Testis (tissue), 3 donors: ENCODE data around the gene SRPK1. TPM values are rescaled to one million over a fixed set of nuclear protein-coding genes. Genes with fewer than 3 reads are reported as not detected.

Experiments used
- DNase-seq: peaks from one replicate; pipeline ENCODE4 v3.0.0-alpha.2; 2019
- H3K27ac ChIP-seq, 2 donors: fragments of 200-600 bp; sonication (generic); one replicate each; pipeline ENCODE4 v1.5.1; 2019
- H3K27me3 ChIP-seq: fragments of 200-600 bp; sonication (generic); one replicate; pipeline ENCODE4 v1.5.1; 2019
- H3K36me3 ChIP-seq: fragments of 200-600 bp; sonication (generic); one replicate; pipeline ENCODE4 v1.5.1; 2017; ENCODE audit warnings: low read depth; ENCODE audit errors: missing control alignments
- H3K4me1 ChIP-seq: fragments of 200-600 bp; sonication (generic); one replicate; pipeline ENCODE4 v1.5.1; 2019
- H3K4me3 ChIP-seq, 2 donors: fragments of 200-600 bp; sonication (generic); one replicate each; pipeline ENCODE4 v1.5.1; 2017 to 2019
- H3K9me3 ChIP-seq: fragments of 200-600 bp; sonication (generic); one replicate; pipeline ENCODE4 v1.5.1; 2017
- CTCF ChIP-seq, 3 experiments: fragments of 450-650 bp in 2 of 3; fragments of 200-600 bp in 1 of 3; sonication (generic) in 1 of 3; IDR thresholded peaks; one replicate each; pipeline ENCODE4 v1.5.1; 2016 to 2019; ENCODE audit warnings: antibody characterized with exemption in 3 of 3, mild to moderate bottlenecking in 2 of 3, moderate library complexity in 1 of 3
- POLR2A ChIP-seq: fragments of 450-650 bp; IDR thresholded peaks from one replicate; pipeline ENCODE4 v1.6.1; 2017; ENCODE audit warnings: antibody characterized with exemption, mild to moderate bottlenecking, moderate library complexity
- WGBS, 2 donors: methylation state at CpG; one replicate each; pipeline ENCODE4 v1.1.5; 2018; 5-methylcytosine and 5-hydroxymethylcytosine counted together
- intact Hi-C: fragments of 100-400 bp; cut with DNase I; formaldehyde crosslinking; loops from one replicate; pipeline ENCODE4 v1.15.1; 2023; ENCODE audit warnings: low total_unique reads
- polyA plus RNA-seq: library from polyadenylated mRNA; stranded (reverse); fragments of 350-450 nt; fragmentation: Illumina TruSeq; extraction: RNeasy Lipid Tissue Mini Kit (QIAGEN cat#74804); gene quantifications from one replicate; pipeline ENCODE4 v1.2.3, GENCODE V29; 2014; ENCODE audit warnings: low read depth, low replicate concordance; ENCODE audit not compliant: insufficient read depth
- total RNA-seq, 2 donors: library from RNA; depleted of rRNA; stranded (reverse); fragments of >200 nt; gene quantifications; one replicate each; pipeline ENCODE4 v1.2.3, GENCODE V29; 2016

SRPK1 gene
- total and polyA plus RNA-seq, 3 donors from 2014 or later = 77.3 to 86.3 (median 84.6) TPM

DNA sequence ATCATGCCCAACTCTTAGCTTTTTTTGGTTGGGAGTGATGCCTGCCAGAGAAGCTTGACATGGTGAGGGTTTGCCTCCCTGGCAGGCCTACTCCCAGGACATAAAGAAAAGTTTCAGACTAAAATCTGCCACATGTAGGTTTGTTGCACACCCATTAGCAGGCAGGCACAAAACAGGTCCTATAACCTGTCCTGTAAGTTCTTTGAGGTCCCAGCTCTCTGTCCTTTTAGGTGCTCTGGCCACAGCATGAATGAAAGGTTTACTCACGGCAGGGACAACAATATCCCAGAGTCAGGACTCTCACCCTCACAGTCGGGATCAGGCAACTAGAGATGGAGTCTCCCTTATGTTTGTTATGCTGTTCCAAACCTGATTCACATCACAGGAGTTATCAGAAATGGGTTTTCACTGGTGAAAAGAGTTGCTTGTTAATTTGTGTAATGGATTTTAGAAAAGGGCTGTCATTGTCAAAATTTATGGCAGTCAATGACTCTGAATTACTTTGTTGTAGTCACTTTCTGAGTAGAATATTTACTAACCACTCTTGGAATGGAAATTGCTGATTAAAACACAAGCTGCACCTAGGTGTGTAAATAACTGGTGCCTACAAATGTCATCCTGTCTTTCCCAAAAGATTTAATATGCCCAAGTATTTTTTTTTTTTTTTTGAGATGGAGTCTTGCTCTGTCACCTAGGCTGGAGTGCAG is 5.8 kb upstream of the SRPK1 start:
- Histone ChIP-seq H3K36me3 (no peaks in the 10 kb centered on the region), H3K27ac (no peak overlapping the region), H3K4me1 (no peaks in the 10 kb centered on the region), H3K4me3 (no peak overlapping the region), H3K27me3 (no peaks in the 10 kb centered on the region), H3K9me3 (no peaks in the 10 kb centered on the region)
- WGBS, 2 donors = 75 to 88% methylated on average over 2 of the region's 2 CpGs
- intact Hi-C loops = no loop called here
- no peak for TF ChIP-seq CTCF (IDR thresholded peaks at IDR 0.05)
- no peak for TF ChIP-seq POLR2A
- no peak for DNase-seq

GRCh38 chr6:35925961-35926360 is 5.1 kb upstream of the SRPK1 start:
- no peaks in the 10 kb centered on the region for H3K4me1 ChIP-seq
- no peaks in the 10 kb centered on the region for H3K36me3 ChIP-seq
- intact Hi-C loops = no loop called here
- no peak for DNase-seq
- H3K4me3 ChIP-seq = no peak overlapping the region
- H3K27me3 ChIP-seq = no peaks in the 10 kb centered on the region
- TF ChIP-seq CTCF (IDR thresholded peaks at IDR 0.05) = no peak
- no peak for TF ChIP-seq POLR2A
- WGBS, 2 donors = 85 to 88% methylated on average over 3 of the region's 3 CpGs
- no peaks in the 10 kb centered on the region for H3K9me3 ChIP-seq
- no peak overlapping the region for H3K27ac ChIP-seq

DNA sequence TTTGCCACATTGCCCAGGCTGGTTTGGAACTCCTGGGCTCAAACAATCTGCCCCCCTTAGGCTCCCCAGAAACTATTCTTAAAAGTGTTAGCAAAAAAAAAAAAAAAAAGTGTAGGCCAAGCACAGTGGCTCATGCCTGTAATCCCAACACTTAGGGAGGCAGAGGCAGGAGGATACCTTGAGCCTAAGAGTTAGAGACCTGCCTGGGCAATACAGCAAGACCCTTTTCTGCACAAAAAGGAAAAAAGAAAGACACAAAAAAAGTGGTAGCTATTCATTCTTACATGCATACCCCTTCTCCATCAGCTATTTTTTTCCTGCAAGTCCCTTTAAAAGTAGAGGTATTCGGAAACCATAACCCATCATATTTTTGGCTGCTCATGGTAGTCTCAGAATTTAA is 3.2 kb upstream of the SRPK1 start:
- no peak overlapping the region for H3K4me3 ChIP-seq
- WGBS, 2 donors = 89 to 100% methylated on average over 1 of the region's 1 CpG
- intact Hi-C loops = no loop called here

DNA sequence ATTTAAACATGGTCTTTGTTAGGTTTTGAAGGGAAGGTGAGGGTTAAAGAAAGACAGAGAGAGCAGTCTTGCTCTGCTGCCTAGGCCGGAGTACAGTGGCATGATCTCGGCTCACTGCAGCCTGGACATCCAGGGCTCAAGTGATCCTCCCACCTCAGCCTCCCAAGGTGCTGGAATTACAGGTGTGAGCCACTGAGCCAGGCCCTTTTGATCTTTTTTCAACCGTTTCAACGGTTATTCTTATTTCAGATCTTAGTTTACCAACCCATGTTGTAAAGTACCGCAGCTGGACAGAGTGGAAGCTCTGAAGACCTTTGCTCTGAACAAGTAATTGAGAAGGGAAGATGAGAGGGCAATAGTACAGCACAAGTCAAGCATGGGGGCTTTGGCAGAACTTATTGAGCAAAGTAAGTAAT is 1.2 kb upstream of the SRPK1 start:
- DNase-seq = no peak
- H3K4me3 ChIP-seq = no peak overlapping the region
- H3K4me1 ChIP-seq = peaks cover 5% of the 10 kb centered on the region
- no peaks in the 10 kb centered on the region for H3K9me3 ChIP-seq
- no peaks in the 10 kb centered on the region for H3K27me3 ChIP-seq
- no peak overlapping the region for H3K27ac ChIP-seq
- H3K36me3 ChIP-seq = no peaks in the 10 kb centered on the region
- 57 to 74% methylated on average over 5 of the region's 5 CpGs for WGBS, 2 donors
- intact Hi-C loops = no loop called here
- TF ChIP-seq CTCF (IDR thresholded peaks at IDR 0.05) (no peak), POLR2A (no peak)

More for the DNA sequence above, 3.2 kb upstream of the SRPK1 start:
- no peaks in the 10 kb centered on the region for H3K36me3 ChIP-seq
- H3K27me3 ChIP-seq = no peaks in the 10 kb centered on the region
- TF ChIP-seq CTCF (IDR thresholded peaks at IDR 0.05) (no peak), POLR2A (no peak)
- no peak overlapping the region for H3K27ac ChIP-seq
- H3K4me1 ChIP-seq = peaks cover 5% of the 10 kb centered on the region
- no peak for DNase-seq
- no peaks in the 10 kb centered on the region for H3K9me3 ChIP-seq
